ENCODE measurements around the gene AGPAT4.
A peak's percentile ranks its signal among the peaks of the same experiment; 100 is the strongest.

AGPAT4 gene

DNA sequence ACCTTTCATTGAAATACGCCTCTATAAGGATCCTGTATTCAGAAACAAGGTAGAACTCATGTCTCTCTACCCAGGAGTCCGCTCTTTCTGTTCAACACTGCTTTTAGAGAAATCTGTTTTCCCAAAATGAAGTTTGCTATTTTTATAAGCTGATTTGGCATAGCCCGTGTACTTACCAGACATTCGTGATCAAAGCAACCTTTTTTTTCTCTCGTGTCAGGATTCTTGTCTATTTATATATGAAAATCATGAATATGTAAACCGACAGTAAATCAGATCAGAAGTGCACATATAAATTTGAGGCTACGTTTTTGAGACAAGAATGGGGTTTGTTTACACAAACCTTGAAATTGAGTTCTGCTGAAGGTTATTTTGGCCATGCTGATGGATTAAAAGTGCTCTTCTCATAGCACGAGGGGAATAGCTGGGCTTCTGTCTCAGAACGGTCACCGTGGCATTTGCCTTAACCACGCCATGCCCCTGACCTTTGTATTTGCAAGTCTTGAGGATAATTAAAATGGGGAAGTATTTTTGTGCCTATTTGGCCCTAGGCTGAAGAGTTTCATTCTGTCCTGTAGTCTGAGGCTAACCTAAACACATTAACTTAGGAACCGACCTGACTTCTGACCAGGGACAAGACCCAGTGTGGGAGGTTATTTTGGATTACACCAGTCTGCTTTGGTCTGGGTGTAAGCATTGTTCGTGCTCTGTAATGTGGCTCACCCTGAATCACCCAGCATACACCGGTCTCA is 163.7 kb downstream of the AGPAT4 start:
- DNase-seq (ENCODE audit: low read depth in 2 of 2) = no peak

DNA sequence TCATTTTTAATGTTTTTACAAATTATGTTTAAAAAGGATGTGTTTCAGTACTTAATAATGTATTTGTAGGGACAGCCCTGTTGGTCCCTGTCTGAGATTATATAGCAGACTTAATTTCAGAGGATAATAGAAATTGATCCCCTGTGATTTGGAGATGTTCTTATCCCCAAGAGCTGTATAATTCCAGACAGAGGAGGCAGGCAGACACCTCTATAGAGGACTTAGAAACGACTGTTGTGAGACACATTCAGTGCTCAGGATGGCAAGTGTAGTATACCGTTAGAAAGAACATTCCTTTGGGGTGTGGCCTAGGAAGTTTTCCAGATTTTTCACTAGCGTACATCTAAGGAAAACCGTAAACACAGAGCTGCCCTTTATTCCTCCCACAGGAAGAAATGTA is 164.5 kb downstream of the AGPAT4 start:
- no peak for DNase-seq (ENCODE audit: low read depth in 2 of 2)

DNA sequence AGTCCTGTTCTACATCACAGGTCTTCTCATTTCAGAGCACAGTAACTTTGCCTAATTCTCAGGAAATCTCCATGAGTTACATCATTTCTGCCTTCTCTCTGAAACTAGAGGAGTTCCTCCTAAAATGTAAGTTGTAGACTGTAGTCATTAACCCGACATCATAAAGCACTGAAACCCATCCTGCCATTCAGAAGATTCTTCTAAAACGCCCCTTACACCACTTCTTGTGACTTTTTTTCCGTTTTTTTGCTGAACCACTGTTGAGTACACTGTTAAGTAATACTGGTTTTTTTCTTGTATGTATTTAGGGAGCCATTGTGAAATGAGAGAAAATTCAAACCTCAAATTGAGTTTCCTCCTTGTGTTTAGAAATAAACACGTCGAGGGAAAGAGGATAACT is 164.9 kb downstream of the AGPAT4 start:
- no peak for DNase-seq (ENCODE audit: low read depth in 2 of 2)

DNA sequence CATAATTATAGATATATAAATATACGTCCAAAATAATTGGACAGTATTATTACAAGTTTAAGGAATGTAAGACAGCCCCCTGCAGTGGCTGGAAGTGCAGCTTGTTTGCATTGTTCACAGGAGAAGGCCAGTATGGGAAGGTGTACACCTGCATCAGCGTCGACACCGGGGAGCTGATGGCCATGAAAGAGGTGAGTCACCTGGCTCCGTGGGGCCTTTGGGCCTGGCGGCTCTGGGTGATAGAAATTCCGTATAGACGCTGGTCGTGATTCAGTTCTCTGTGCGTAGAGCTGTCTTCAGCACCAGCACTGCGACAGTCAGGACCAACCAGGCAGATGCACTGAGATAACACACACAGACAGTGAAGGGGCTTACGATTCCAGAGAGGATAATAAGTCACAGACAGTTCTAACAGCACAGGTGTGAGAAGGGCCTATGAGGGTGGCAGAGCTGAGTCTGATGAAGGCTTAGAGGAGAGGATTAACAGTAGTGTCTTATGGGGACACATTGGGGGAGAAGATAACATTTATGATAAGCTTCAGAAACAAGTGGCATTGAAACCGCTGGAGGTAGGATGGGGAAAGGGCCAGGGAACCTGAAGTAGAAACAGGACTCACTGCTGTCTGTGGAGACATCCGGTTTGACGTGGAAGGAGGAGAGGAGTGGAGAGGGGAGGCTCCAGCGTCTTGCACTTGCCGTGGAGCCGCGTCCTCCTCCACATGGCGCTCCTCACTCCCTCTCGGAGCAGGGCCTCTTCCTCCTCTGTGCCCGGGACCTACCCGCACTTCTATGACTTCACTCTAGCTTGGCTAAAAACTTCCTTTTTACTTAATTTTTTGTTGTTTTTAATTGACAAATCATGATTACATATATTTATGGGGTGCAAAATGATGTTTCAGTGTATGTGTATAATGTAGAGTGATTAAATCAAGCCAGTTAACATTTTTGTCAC is 165.8 kb downstream of the AGPAT4 start:
- no peak for DNase-seq (ENCODE audit: low read depth in 2 of 2)

DNA sequence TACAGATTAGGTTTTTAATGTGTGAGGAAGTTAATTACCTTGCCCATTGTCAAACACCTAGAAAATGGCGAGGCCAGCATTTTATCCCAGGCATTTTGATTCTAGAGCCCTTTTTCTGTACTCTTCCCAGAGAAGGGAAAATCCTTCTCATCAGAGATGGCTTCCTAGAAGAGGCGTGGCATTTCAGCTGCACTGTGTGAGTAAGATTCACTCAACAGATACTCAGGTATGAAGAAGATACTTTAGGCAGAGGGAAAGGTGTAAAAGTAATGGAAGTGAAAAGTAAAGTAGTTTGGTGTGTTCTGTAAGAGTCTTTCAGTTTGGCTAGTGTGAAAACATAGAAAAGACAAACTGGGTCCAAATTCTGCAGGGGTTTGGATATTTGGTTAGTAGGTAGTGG is 168.5 kb downstream of the AGPAT4 start:
- no peak for DNase-seq (ENCODE audit: low read depth in 2 of 2)

DNA sequence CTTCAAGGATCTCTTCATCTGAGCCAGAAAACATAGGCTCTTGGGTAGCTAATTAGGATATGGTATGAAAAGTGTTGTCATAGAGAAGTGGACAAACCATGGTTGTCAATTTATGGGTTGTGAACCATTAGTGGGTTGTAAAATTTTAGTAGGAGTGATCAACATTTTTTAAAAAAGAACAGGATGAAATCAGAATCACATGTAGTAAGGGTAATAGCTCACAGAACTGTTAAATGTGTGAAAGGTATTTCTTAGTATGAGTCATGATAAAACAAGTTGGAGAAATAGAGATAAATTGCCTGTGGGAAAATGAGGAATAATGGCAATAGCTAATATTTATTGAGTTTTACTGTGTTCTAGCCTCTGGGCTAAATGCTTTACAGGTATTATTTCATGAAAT is 168.9 kb downstream of the AGPAT4 start:
- DNase-seq (ENCODE audit: low read depth in 2 of 2) = no peak

DNA sequence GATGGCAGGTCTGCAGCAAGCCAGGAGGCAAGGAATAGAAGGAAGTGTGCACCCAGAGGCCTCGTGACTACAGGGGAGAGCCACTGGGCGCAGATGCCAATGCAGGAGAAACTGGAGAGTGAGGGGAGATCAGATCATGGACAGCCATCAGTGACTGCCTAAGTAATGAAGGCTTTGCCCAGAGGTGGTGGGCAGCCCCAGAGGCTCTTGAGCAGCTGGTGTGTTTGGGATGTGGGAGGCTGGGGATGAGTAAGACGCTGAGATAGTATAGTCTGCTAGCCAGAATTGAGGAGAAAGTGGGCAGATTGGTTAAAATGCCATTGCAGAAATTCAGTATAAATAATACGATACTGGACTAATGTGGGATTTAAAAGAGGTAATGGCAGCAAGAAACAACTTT is 170.4 kb downstream of the AGPAT4 start:
- no peak for DNase-seq (ENCODE audit: low read depth in 2 of 2)

DNA sequence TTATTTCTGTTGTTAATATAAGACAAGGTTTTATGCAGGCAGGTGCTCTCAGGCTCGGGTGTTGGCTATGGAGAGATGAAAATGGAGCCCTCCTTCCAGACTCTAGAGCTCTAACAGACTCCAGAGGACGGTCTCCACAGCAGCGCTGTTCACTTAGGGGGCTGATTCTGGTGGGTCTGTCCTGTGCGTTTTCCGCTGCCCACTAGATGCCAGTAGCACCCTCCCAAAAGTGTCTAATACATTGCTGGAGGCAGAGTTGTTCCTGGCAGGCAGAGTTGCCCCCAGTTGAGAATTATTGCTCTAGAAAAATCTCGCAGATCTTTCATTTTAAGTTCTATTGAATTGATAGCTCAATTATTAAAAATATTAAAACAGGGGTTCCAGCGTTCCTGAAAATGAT is 172.3 kb downstream of the AGPAT4 start:
- DNase-seq (ENCODE audit: low read depth in 2 of 2) = no peak

DNA sequence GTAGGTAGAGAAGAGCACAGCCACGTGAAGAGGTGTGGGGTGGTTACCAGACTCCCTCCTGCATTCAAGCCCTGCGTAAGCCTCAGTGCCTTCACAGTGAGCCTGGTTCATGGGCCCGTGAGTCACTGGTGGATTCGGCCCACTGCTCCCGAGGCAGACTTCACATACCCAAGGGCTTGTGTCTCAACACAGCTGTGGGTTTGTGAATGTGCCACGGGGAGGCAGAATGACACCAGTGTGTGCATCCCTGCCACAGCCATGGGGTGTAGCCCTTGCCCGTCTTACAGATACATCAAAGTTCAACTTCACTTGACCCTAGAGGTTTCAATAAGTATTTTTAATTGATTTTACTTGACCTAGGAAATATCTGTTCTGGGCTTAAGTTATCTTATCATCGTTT is 173.8 kb downstream of the AGPAT4 start:
- no peak for DNase-seq (ENCODE audit: low read depth in 2 of 2)

DNA sequence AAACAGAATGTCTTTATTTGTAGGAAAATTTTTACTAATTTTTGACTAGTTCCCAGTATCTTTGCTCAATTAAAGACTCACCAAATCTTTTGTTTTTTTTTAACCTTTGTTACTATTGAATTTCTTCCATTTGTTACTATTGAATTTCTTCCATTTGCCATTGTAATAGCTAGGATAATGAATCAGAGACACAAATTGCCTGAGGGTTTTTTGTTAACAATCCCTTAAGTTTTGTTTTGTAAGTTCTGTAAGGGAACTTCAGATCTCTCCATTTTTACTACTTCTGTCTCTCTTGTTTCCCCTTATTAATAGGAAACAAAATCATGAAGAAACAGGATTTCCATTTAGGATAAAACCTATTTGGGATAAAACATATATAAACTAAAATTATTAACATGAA is 177.9 kb downstream of the AGPAT4 start:
- no peak for DNase-seq (ENCODE audit: low read depth in 2 of 2)

DNA sequence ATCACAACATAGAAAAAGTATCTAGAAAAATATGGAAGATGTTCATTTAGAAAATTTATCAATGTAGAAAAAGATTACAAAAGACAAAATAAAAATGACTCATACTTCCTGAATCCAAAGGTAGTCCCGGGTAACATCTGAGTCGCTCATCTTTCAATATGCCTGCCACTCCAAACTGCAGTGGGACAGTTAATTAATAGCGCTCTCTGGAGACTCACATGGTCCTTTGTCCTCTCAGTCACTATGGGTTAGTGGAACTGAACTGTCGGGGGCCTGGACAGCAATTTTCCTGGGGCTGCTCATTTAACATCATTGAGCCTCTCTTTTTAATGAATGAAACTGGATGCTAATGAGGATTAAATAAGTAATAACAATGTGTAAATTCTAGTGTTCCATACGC is 178.9 kb downstream of the AGPAT4 start:
- no peak for DNase-seq (ENCODE audit: low read depth in 2 of 2)

DNA sequence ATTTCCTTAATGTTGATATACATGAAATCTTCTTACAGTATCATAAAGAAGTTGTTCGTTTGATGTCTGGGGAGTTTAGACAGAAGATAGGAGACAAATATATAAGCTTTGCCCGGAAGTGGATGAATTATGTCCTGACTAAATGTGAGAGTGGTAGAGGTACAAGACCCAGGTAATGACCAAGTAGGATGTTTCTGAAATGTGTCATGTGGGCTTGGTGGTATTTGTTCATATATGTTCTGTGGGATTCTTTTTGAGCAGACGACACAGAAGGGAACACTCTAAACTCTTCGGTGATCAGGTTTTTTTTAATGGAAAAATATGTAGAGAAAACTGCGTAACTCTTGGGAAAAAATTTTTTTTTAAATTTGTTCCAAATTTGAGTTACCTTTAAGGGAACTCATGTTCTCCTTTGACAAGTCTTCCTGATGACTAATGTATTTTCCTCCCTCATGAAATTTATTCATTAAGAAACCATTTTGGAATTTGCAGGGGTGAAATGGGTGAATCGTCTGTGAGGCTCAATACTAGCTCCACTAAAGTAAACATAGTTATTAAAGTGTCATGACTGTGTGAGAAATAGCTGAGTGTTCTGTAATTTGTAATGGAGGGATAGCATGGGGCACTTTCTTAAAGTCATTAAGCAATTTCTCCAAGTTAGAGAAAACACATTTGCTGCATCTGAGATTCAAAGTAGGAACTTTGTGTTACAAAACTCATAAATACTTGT is 181.7 kb downstream of the AGPAT4 start:
- DNase-seq (ENCODE audit: low read depth in 2 of 2) = no peak

DNA sequence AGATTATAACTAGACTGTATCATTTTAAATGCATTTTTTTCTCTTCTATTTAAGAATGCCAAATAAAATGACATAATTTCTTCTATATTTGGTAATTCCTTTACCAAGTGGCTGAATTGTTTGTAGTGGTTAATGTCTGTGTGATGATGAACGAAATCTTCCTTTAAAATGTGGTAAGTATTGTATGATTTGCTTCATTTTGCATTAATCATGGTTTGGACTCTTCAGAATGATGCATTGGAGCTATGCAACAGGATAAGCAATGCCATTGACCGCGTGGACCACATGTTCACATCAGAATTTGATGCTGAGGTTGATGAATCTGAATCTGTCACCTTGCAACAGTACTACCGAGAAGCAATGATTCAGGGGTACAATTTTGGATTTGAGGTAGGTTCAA is 182.7 kb downstream of the AGPAT4 start:
- DNase-seq (ENCODE audit: low read depth in 2 of 2) = no peak

DNA sequence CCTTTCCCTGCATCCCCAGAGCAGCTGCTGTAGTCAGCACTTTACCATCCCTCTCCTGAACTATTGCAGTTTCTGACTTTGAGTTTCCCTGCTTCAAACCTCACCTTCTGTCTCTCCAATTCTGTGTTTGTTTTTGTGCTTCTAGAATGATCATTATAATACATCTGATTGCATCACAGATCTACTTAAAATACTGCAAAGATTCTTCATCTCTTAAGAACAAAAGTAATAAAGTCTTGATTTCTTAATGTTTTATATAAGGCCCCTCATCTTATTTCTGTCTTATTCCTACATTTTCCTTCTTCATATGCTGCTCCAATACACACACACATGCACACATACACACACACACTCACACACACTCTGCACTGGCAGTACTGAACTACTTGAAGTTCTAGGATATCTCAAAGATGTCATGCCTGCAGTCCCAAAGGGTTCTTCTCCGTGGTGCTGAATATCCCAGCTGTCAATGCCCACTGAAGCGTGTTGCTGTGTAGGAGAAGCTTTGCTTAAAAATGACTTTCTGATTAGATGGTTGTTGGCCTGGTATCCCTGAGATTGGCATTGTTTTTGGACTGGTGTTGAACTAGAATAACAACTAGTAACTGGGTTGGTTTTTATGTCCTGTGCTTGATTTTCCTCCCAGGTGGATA is 185.1 kb downstream of the AGPAT4 start:
- DNase-seq (ENCODE audit: low read depth in 2 of 2) = no peak

DNA sequence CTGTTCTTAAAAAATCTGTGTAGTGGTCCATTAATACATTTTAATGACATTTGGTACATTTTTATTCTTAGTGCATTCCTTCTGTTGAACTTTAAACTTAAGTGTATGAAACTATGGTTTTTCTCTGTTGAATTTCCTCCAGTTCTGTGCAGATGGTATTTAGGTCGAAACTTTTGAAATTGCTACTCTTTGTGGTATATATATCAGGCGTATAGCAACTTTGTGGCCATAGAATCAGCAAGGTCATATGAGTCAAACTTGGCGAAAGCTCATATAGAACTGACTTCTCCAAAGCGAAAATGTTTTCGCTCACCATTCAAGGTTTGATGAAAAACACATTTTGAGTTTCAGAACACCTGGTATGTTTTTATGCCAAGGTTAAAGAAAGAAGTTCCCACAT is 188.6 kb downstream of the AGPAT4 start:
- DNase-seq (ENCODE audit: low read depth in 2 of 2) = no peak

DNA sequence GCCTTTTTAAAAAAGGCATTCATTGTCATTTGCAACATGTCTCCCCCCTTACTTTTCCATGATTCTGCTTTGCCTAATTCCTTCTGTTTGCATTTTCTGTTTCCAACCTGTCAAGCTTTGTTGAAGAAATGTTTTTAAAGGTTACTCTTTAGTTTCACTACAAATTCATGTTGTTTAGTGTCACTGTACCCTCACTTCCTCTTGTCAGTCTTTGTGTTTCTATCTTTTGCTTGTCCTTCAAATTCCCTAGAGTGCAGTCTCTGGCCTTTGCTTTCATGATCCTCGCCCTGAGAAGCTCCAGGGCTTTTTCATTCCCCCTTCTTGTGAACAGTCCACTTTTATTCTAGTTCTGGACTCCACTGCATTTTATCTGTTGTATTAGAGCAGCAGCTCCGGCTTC is 191.6 kb downstream of the AGPAT4 start:
- no peak for DNase-seq (ENCODE audit: low read depth in 2 of 2)

DNA sequence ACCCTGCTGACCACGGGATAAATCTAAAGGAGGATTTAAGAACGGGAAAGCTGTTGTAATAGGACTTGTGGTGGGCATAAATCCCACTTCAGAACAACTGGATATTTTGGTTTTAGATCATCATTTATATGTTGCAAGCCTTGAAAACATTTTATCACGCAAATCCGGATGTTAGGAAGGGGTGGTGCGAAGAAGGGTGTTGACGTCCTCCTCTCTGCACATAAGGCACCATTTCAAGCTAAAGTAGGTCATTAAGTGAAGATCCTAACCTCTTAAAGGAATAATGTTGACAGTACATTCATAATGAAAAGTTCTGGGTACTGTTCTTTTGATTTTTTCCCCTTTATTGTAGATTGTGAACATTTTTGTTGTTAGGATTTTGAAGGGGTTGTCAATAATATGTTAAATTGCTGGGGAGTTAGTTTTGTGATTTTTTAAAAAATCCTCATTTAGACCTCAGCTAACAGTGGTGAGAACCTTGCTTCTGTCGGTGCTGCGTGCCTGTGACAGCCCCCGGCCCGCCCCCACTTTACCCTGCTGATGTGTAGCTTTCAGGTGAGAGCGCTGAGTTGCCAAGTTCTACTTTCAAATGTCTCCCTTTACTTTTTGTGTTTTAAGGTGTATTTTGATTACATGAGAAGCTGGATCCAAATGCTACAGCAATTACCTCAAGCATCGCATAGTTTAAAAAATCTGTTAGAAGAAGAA is 193.4 kb downstream of the AGPAT4 start:
- peak in 1 of 2 donors; percentile 6 for DNase-seq (ENCODE audit: low read depth in 2 of 2)
